ENCODE data around the gene OR10A6. TPM values are rescaled to one million over a fixed set of nuclear protein-coding genes. Genes with fewer than 3 reads are reported as not detected.

OR10A6 gene
- polyA plus RNA-seq, 1 donor from 2014 or later, result not detected

GRCh38 chr11:7924536-7924935 is 6.5 kb downstream of the OR10A6 start:
- Histone ChIP-seq H3K4me2 (ENCODE audit: low read length) (no peak overlapping the region), H2AFZ (ENCODE audit: low read depth, low read length) (no peak overlapping the region)

GRCh38 chr11:7918141-7918540 is 12.9 kb downstream of the OR10A6 start:
- H2AFZ ChIP-seq (ENCODE audit: low read depth, low read length), result no peak overlapping the region
- no peaks in the 10 kb centered on the region for H3K9me3 ChIP-seq (ENCODE audit: low read length)
- no peak for TF ChIP-seq EP300 (conservative IDR thresholded peaks at IDR 0.05; ENCODE audit: poor library complexity, severe bottlenecking)
- no peak for TF ChIP-seq TAF1 (IDR thresholded peaks at IDR 0.05; ENCODE audit: low read depth)
- no peak for TF ChIP-seq POLR2AphosphoS5 (IDR thresholded peaks at IDR 0.05)
- TF ChIP-seq SMC3 (conservative IDR thresholded peaks at IDR 0.05; ENCODE audit: poor library complexity), result no peak
- TF ChIP-seq EZH2 (IDR thresholded peaks at IDR 0.05; ENCODE audit: borderline replicate concordance, insufficient read depth, low read length, poor library complexity, severe bottlenecking), result no peak
- no peak for TF ChIP-seq REST (IDR thresholded peaks at IDR 0.05; ENCODE audit: borderline replicate concordance)
- TF ChIP-seq RAD21 (conservative IDR thresholded peaks at IDR 0.05), result no peak

More at GRCh38 chr11:7924536-7924935, 6.5 kb downstream of the OR10A6 start:
- Histone ChIP-seq H3K9me2 (ENCODE audit: insufficient read depth, low read length) (no peaks in the 10 kb centered on the region), H4K20me1 (ENCODE audit: insufficient read depth) (no peaks in the 10 kb centered on the region), H3K79me2 (replicated peaks; ENCODE audit: insufficient read depth, low read length) (no peaks in the 10 kb centered on the region), H3K9ac (ENCODE audit: low read length) (no peak overlapping the region), H3K27ac (ENCODE audit: low read length) (no peak overlapping the region), H3K9me3 (ENCODE audit: low read length) (no peaks in the 10 kb centered on the region), H3K4me3 (ENCODE audit: low read length) (no peak overlapping the region), H3K27me3 (ENCODE audit: insufficient read depth, low read depth, low read length) (no peaks in the 10 kb centered on the region), H3F3A (ENCODE audit: insufficient read depth, low read length, poor library complexity, severe bottlenecking) (no peaks in the 10 kb centered on the region), H3K36me3 (ENCODE audit: insufficient read depth, low read length) (no peaks in the 10 kb centered on the region)
- TF ChIP-seq SMC3 (conservative IDR thresholded peaks at IDR 0.05; ENCODE audit: poor library complexity) (no peak), EZH2 (IDR thresholded peaks at IDR 0.05; ENCODE audit: borderline replicate concordance, insufficient read depth, low read length, poor library complexity, severe bottlenecking) (no peak), RAD21 (conservative IDR thresholded peaks at IDR 0.05) (no peak), MXI1 (conservative IDR thresholded peaks at IDR 0.05; ENCODE audit: poor library complexity, severe bottlenecking) (no peak), REST (IDR thresholded peaks at IDR 0.05; ENCODE audit: borderline replicate concordance) (no peak), EP300 (conservative IDR thresholded peaks at IDR 0.05; ENCODE audit: poor library complexity, severe bottlenecking) (no peak), POLR2AphosphoS5 (IDR thresholded peaks at IDR 0.05) (no peak), TAF1 (IDR thresholded peaks at IDR 0.05; ENCODE audit: low read depth) (no peak), CTCF (IDR thresholded peaks at IDR 0.05; ENCODE audit: poor library complexity, severe bottlenecking) (no peak)

More at GRCh38 chr11:7918141-7918540, 12.9 kb downstream of the OR10A6 start:
- Histone ChIP-seq H3K79me2 (replicated peaks; ENCODE audit: insufficient read depth, low read length) (no peaks in the 10 kb centered on the region), H3K27me3 (ENCODE audit: insufficient read depth, low read depth, low read length) (no peaks in the 10 kb centered on the region), H3F3A (ENCODE audit: insufficient read depth, low read length, poor library complexity, severe bottlenecking) (no peaks in the 10 kb centered on the region), H3K4me2 (ENCODE audit: low read length) (no peak overlapping the region), H3K9me2 (ENCODE audit: insufficient read depth, low read length) (no peaks in the 10 kb centered on the region), H3K36me3 (ENCODE audit: insufficient read depth, low read length) (no peaks in the 10 kb centered on the region), H3K27ac (ENCODE audit: low read length) (no peak overlapping the region), H3K4me3 (ENCODE audit: low read length) (no peak overlapping the region), H3K9ac (ENCODE audit: low read length) (no peak overlapping the region), H4K20me1 (ENCODE audit: insufficient read depth) (no peaks in the 10 kb centered on the region)

Data from neural cell (in vitro differentiated cells).